IPS DF 19.7 (cell line): ENCODE data around the gene HMGN4.

Source experiments
- DNase-seq: peaks from one replicate; pipeline ENCODE4 v3.0.0-alpha.2; 2013; ENCODE audit warnings: low read depth, low spot score

Gene HMGN4

GRCh38 chr6:26577720-26578072 lies 39.5 kb downstream of the HMGN4 start:
- no peak for DNase-seq

GRCh38 chr6:26578279-26578678 lies 40.1 kb downstream of the HMGN4 start:
- no peak for DNase-seq

GRCh38 chr6:26578741-26579140 lies 40.6 kb downstream of the HMGN4 start:
- DNase-seq: no peak

GRCh38 chr6:26581164-26581915 lies 43.2 kb downstream of the HMGN4 start:
- no peak for DNase-seq

- DNase-seq: no peak
These were observed 50.8 kb downstream of the HMGN4 start for GRCh38 chr6:26588965-26589364.

GRCh38 chr6:26592649-26593048 lies 54.5 kb downstream of the HMGN4 start:
- DNase-seq: no peak

GRCh38 chr6:26593278-26594130 lies 55.3 kb downstream of the HMGN4 start:
- DNase-seq: no peak

- DNase-seq: no peak
These were observed 55.9 kb downstream of the HMGN4 start for GRCh38 chr6:26594131-26594498.

- no peak for DNase-seq
These were observed 56.8 kb downstream of the HMGN4 start for GRCh38 chr6:26594730-26595632.

- DNase-seq: peak; percentile 86
These were observed 57.6 kb downstream of the HMGN4 start for GRCh38 chr6:26595669-26596269.
